SHP77 (cell line): Measurements from ENCODE around the gene AGBL2.

ENCODE experiments used
- DNase-seq, 2 experiments: peaks; one replicate each; lab custom pipeline; 2025; lab: John Stamatoyannopoulos, UW

AGBL2 gene

DNA sequence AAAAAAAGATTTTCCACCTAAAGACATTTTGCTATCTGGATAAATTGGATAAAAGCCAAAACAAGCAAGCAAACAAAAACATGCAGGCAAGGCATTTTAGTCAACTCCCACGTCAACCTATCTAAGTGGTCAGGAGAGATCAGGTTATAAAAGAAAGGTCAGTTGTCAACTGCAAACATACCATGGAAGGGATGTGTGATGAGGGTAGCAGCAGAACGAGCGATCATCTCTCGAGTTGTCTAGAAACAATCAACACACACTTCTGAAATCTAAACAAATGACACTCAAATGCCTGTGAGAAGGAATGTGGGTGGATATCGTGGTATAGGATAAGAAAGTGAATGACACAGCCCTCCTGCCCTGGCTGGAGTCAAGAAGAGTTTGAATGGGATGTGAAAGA is 83.7 kb downstream of the AGBL2 start:
- DNase-seq: no peak

GRCh38 chr11:47628026-47628425 is 87.1 kb downstream of the AGBL2 start:
- DNase-seq: no peak

DNA sequence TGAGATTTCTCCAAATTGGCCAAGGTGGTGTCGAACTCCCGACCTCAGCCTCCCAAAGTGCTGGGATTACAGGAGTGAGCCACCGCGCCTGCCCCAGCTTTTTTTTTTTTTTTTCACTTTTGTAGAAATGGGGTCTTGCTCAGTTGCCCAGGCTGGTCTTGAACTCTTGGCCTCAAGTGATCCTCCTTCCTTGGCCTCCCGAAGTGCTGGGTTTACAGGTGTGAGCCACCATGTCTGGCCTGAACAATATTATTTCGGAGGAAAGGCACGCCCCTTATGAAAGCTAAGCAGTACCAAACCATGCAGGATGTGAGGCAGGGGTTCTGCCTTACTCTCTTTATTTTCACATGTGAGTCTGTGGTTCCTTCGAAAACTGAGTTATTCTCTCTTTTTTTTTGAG is 88.9 kb downstream of the AGBL2 start:
- DNase-seq: no peak

GRCh38 chr11:47620836-47621378 is 94.3 kb downstream of the AGBL2 start:
- no peak for DNase-seq

DNA sequence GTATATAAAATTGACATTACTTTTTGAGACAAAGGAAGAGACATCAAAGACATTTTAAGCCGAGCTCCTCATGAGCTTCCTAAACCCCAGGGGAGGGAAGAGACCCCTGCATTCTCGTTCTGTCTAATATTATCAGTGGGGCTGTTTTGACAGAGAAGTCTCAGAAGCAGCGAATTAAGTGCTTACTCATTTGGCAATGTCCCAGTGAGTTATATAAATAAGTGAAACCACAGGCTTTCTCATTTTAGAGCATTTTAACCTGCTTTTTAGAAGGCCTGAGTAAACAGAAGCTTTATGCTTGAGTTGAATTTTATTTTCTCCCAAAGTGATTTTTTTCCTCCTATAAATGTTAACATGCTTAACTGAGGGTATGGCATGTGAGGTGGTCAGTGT is 97.8 kb downstream of the AGBL2 start:
- no peak for DNase-seq

DNA sequence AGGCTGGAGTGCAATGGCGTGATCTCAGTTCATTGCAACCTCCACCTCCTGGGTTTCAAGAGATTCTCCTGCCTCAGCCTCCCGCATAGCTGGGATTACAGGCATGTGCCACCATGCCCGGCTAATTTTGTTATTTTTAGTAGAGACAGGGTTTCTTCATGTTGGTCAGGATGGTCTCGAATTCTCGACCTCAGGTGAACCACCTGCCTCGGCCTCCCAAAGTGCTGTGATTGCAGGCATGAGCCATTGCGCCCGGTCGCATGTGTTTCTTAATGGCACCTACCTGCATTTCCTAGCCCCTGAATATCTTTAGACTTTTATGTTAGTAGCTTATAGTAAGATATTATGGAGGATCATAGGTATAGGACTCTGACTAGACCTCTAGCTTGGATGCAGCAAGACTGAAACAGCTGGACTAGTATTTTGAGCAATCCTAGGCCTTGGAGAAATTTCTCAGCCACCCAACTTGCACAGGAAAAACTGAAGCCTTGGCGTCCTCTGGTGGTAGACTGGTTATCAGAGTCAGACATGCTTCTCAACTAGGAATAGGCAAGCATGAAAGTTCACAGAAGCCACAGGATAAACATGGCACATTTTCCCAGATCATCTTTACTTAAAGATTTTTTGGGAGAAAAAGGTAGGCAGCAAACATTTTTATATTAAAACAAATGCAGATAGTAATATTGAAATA is 98.3 kb downstream of the AGBL2 start:
- DNase-seq: peak; percentile 20 to 42

DNA sequence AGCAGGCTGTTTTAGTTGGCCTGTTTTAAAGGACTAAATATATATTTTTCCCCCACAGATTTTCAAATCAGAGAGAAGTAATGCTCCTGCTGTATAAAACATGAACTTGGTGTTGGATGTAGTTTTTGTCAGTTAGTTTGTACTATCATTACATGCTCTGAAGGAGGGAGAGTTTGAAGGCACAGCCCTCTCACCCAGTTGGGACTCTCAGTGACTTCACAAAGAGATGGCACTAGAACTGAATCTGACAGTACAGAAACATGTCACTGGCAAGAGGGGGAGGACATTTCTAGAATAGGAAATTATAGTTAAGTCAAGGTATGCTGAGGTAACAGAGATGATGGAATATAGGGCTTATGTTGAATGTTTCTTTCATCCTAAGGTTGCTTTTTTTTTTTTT is 99.9 kb downstream of the AGBL2 start:
- no peak for DNase-seq

DNA sequence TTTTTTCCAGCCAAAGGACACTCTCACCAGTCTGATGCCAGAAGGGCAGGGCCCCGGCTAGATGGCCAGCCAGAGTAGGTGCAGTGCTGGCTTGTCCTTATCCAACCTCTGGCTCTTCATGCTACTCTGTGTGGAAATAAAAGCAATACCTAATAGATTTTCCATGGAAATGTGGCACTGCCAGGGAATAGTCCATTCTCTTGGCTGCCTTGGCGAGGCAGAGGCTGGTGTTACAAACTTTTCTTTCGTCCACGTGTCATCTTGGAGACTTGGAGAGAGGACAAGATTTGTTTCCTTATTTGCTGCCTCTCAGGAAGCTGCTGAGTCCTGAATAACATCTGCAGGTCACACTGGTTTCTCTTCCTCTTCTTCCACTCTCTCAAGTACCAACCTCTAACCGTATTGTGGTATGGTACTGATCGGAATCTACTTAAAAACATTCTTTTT is 103.8 kb downstream of the AGBL2 start:
- no peak for DNase-seq

DNA sequence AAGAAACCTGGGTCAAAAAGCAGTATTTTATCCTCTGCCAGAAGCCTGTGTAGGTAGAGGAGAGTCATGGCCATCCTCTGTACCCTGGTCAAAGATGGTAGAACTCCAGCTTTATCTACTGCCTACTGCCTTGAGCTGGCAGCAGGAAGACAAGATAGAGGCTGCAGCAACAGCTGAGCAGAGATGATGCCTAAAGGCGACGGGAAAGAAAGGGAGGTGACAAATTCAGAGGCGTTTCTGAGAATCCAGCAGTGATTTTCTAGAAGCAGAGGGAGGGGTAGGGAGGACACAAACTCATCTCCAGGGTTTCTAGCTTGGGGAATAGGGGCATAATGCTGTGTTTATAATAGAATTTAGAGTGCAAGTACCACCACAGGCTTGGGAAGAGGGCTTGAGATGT is 105.5 kb downstream of the AGBL2 start:
- DNase-seq: no peak
